ENCODE results near the gene OXLD1.

DNA sequence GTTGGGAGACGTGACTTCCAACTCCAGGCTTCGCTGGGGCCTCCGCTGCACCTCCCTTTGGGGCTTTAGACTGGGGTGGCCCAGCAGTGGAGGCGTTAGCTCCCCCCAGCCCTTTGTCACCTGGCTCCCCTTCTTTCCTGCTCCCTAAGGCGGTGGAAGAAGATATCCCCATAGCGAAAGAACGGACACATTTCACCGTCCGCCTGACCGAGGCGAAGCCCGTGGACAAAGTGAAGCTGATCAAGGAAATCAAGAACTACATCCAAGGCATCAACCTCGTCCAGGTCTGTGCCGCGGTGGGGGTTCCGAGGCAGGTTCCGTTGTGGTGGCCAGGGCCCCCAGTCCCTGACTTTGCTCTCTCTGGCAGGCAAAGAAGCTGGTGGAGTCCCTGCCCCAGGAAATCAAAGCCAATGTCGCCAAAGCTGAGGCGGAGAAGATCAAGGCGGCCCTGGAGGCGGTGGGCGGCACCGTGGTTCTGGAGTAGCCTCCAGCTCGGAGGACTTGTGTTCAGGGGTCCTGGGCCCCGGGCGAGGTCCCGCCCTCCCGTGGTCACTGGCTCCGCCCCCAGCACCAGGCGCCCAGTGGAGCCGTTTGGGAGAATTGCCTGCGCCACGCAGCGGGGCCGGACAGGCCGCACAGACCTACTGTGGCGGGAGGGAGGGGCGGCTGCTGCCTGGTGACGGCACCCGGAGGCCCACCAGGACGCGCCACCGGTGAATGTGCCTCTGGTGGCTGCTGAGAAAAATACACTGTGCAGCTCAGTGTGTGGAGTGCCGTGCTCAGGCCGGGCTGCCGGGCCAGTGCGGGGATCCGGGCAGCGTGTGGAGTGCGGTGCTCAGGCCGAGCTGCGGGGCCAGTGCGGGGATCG, 40.6 kb upstream of the OXLD1 start:
- TF ChIP-seq GABPA (IDR thresholded peaks at IDR 0.05; ENCODE audit: low read depth) (no peak), POLR2A (IDR thresholded peaks at IDR 0.05; ENCODE audit: low read depth, low read length) (peak; percentile 54; the same call in 1 of the 2 replicates)

Measured in GM12878 (cell line).